Measurements from ENCODE around the gene KDM6A.

DNA sequence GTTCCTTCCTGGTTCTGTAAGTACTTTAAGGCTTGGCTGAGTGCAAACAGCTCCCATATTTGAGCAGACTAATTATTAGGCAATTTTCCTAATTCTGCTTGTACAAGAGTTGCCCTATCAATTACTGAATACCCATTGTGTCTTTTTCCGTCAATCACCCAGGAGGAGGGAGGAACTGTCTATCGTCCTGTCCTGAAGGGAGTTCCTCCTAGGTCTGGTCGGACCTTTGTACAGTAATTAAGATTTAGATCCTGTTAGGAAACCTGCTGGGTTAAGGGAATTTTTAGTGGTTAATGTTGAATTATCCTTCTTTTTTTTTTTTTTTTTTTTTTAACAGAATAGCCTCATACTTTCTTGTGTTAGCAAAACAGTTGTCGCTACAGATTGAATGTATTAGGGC is 130.1 kb downstream of the KDM6A start:
- TF ChIP-seq ZFP3 (CRISPR knock-in tag; IDR thresholded peaks at IDR 0.05) = no peak
- TF ChIP-seq, protein P1, sequence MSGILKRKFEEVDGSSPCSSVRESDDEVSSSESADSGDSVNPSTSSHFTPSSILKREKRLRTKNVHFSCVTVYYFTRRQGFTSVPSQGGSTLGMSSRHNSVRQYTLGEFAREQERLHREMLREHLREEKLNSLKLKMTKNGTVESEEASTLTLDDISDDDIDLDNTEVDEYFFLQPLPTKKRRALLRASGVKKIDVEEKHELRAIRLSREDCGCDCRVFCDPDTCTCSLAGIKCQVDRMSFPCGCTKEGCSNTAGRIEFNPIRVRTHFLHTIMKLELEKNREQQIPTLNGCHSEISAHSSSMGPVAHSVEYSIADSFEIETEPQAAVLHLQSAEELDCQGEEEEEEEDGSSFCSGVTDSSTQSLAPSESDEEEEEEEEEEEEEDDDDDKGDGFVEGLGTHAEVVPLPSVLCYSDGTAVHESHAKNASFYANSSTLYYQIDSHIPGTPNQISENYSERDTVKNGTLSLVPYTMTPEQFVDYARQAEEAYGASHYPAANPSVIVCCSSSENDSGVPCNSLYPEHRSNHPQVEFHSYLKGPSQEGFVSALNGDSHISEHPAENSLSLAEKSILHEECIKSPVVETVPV (CRISPR knock-in tag; IDR thresholded peaks at IDR 0.05) = no peak
- TF ChIP-seq BACH2 (CRISPR knock-in tag; IDR thresholded peaks at IDR 0.05; ENCODE audit: borderline replicate concordance) = no peak

All from SK-N-SH treated with all-trans-retinoic acid at 6 μM for 48 hours (cell line).